Medulla oblongata (tissue), 1 donor: Measurements from ENCODE around the gene GARIN5A.
"Not testable (repeated sequence)": the region's sequence is repeated elsewhere in the genome, so short reads cannot be mapped to it uniquely, and the experiment has no call there.

ENCODE experiments used
- DNase-seq: peaks from one replicate; pipeline ENCODE4 v3.0.0-alpha.2; 2015; ENCODE audit errors: extremely low spot score

Gene GARIN5A

DNA sequence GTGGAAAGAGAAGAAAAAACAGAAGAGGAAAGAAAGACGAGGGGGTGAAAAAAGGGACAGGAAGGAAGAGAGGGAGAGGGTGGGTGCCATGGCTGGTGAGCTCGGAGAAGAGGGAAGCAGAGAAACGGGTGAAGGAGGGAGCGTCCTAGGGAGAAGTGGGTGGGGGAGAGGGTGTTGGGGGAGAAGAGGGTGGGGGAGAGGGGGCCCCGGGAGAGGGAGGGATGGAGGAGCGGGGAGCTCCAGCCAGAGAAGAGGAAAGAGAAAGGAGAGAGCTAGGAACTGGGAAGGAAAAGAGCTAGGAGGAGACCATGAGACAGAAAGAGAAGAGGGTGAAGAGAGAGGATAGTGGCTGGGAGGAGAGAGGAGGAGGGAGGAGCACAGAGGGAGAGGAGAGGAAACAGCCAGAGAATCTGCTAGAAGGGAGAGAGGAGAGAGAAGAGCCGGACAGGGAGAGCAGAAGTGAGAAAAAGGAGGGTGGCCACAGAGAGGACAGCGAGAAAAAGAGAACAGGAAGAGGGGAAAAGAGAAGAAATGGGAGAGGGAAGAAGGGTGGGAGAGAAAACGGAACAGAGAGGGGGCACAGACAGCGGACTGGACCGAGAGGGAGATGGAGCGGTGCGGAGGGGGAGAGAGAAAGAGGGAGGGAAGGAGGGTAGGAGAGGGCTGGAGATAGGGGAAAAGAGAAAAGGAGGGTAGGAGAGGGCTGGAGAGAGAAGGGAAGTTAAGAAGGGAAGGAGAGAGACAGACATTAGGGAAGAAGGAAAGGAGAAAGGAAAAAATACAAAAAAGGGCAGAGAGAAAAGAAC, 11.9 kb upstream of the GARIN5A start:
- DNase-seq, result peak; percentile 49

DNA sequence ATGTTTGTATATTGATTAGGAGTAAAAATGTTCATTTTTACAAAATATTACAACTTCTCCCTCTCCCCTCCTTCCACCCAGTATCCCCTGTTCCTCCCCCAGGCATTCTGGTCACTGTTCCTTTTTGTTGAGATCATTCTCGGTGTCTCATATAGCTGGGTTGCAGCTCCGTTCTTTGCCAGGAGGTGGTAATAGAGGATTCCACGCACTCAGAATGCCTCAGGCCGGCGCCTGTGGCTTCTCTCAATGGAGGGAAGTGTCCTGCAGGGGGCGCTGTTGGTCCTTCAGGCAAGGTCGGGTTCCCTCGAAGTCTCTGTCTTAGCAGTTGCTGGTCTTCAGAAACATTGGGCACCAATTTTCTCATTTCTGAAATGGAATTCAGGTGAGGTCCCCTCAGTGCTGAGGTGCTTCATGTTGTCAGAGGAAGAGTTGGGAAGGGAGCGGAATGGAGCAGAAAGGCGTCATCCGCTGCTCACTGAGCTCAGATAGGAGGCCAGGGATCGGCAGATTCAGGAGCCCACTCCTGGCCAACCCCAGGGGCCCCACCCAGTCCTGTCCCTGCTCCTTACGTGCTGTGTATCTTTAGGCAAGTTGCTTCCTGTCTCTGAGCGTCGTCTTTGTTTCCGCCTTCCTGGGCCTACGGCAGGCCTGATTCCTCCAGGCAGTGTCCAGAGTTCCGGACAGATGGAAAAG, 10.3 kb upstream of the GARIN5A start:
- peak; percentile 16 for DNase-seq

DNA sequence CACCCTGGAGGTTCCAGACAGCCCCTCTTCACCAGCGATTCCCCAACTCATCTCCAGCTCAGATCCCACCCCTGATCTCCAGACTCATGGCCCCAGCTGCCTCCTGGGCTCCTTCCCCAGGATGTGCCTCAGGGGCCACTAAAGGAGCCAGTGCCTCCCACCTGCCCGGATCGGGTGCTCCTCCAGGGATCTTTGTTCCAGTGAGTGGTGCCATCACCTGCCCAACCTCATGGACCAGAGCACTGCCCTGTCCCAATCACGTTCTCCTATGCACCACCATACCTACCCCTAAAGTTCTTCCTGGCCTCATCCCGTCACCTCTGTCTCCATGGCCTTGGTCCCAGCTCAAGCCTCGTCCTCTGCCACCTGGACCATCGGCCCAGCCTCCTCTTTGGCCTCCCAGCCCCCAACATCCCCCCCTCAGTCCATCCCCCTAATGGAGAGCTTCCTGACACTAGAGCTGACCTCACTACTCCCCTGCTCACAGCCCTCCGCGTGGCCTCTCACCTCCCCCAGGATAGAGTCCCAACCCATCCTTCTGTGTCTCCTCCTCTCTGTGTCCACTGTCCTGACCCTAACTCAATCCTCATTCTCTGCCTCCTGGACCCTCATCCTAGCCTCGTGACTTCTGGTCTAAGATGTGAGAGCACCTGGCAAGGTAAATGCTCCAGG, 8.8 kb upstream of the GARIN5A start:
- no peak for DNase-seq

DNA sequence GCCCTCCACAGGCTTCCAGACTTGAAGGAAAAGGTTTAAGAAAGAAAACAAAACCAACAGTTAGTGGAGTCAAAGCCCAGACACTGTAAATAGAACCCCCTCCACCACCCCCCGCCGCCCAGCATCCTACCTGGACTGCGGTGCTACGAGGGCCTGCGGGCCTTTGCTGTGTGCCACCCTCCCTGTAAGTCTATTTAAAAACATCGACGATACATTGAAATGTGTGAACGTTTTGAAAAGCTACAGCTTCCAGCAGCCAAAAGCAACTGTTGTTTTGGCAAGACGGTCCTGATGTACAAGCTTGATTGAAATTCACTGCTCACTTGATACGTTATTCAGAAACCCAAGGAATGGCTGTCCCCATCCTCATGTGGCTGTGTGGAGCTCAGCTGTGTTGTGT, 6.3 kb upstream of the GARIN5A start:
- DNase-seq, result no peak

DNA sequence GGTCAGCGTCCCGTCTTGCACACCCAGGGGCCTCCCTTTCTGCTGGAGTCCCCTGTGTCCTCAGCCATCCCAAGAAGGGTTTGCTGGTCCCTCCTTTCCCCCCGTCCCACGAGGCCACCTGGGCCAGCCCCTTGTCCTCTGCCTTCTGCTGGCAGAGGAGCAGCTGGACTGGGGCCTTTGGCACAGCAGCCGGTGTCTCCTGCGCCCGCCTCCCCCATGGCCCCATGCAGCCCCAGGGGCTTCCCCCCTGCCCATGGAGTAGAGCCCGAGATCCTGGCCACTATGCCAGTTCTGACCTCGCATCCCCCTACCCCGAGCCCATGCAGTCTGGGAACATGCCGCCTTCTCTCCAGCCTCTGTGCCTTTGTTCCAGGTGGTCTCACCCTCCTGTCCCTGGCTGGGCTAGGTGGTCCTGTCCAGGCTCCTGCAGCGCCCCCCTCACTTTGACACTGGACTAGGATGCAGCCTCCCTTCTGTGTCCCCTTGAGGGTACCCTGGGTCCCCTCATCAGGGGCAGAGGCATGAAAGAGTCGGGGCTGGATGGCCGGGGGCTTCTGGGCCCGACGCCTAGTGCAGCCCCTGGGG, 5.7 kb upstream of the GARIN5A start:
- DNase-seq, result no peak

DNA sequence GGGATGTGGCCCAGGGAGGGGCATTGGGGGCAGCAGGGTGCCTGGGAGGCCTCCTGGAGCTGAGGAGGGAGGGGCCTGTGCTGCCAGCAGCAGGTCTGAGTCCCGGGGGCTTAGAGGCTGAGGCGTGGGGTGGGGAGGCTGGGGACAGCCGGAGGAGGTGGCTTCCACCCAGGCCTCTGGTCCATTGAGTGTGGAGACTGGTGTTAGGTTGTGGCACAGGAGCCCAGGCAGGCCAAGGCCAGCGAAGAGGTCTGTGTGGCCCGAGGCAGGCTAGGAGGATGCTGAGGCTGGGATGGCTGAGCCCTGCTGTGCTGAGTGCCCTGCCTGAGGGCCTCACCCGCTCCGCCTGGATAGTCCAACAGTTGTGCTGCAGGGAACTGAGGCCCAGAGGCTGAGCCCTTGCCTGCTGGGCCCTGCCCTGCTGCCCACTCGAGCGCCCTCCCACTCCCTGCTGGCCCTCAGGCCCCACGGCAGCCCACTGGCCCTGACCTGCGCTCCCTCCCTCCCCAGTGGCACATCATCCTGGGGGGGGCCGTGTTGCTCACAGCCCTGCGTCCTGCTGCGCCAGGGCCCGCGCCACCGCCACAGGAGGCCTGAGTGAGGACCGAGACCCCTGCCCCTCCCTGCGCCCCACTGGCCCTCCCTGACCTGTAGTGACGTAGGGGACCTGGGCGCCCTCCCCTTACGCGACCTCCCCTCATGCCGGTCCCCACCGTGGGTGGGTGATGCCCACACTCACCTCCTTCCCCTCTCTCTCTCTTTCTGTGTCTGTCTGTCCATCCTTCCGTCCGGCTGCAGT, 4.9 kb upstream of the GARIN5A start:
- no peak for DNase-seq

DNA sequence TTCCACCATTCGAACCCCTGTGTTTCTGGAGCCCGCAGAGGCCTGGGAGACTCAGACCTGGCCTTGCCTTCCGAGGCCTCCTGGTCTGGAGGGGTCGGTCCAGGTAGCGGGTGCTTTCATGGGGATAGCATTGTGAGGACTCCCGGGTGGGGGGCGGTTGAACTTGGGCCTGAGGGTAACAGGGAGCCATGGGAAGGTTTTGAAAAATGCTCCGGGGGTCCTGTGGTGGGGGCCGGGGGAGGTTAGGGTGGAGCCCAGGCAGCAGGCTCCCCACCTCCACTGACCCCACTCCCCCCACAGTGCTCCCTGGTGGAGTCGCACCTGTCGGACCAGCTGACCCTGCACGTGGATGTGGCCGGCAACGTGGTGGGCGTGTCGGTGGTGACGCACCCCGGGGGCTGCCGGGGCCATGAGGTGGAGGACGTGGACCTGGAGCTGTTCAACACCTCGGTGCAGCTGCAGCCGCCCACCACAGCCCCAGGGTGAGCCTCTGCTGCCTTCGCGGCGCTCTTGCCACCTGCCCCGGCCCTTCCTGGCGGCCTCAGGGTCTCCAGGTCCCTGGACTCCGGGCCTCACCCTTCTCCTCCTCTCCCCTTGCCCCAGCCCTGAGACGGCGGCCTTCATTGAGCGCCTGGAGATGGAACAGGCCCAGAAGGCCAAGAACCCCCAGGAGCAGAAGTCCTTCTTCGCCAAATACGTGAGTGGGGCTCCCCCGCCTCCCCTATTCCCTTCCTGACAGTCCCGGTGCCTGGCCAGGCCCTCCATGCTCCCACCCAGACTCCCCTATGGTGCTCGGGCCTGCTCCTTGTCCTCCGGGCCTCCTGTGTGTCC, 3.8 kb upstream of the GARIN5A start:
- DNase-seq, result no peak

DNA sequence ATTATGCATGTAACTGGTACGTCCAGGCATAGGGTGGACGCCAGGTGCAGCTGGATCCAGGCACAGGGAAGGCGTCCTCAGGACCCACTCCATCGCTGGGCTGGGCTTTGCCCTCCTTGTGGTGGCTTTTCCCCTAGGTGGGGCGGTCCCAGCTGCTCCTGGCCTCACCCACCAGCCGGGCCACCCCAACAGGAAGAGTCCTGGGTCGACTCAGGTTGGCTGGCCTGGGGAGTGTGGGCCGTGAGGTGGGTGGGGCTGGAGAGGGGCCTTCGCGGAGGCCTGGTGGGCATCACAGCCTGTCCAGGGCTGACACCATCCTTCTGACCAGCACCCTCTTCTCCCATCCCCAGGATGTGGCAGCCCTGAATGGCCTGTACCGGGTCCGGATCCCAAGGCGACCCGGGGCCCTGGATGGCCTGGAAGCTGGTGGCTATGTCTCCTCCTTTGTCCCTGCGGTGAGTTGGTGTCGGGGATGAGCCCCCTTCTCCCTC, 3.2 kb upstream of the GARIN5A start:
- DNase-seq, result no peak

DNA sequence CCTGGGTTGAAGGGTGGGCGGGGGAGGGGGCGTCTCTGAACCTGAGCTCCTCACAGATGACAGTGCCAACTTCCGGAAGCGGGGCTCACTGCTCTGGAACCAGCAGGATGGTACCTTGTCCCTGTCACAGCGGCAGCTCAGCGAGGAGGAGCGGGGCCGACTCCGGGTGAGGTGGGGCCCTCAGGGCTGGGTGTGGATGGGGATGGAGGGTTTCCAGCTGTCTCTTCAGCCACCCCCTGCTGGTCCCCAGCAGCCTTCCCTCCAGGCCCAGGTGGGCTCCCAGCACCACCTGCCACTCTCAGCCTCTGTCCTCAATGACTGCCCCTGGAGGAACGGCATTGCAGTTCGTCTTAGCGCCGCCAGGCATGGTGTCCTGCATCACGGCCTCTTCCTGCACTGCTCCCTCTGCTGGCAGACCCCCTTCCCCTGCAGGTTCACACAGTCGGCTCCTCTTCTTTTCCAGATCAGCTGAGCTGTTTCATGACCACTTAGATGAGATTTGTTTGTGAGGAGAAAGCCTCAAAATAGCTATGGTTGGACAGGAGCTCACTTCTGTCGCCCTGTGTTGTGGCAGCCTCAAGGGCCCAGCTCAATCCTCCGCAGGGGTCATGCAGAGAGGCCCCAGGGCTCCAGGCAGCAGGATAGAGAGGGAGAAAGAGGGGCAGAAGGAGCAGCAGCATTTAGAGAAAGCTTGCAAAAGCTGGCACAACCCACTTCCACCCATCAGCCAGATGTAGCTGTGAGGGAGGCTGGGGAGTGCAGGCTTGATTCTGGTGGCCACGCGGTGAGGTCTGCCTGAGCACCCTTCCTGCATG, 2.5 kb upstream of the GARIN5A start:
- peak; percentile 37 for DNase-seq

DNA sequence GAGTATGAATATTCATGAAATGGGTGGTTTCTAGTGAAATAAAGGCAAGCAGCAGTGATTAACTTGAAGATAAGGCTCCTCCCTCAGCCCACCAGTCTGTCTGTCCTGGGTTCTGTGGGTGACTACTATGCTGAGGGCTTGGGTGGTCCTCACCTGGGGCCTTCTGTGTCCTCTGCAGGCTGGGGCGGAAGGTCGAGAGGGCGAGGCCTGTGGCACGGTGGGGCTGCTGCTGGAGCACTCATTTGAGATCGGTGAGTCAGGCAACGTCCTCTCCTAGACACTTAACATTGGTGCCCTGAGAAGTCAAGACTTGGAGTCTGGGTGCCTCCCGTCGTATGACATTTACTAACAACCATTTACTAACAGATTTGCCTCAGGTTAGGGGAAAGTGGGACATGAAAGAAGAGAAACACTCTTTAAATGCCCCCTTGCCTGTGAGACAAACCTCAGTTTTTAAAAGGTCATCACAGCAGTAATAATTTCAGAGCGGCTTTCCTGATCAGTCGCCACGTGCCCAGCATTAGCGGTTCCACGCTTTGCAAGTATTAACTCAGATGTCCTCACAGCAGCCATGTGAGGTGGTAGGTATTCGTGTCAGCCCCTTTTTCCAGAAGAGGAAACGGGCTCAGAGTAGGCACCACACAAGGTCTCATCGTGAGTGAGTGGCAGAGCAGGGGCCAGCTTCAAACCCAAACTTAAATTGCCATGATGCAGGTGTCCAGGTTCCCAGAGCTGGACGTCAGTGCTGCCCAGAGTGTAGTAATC, 1.3 kb upstream of the GARIN5A start:
- DNase-seq, result no peak

DNA sequence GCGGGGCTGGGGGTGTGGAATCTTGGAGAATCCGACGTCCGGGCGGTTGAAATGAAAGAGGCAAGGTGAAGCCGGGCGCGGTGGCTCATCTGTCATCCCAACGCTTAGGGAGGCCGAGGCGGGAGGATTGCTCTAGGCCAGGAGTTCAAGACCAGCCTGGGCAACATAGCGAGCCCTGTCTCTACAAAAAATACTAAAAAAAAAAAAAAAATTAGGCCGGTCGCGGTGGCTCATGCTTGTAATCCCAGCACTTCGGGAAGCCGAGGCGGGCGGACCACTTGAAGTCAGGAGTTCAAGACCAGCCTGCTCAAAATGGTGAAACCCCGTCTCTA, 225 bp upstream of the GARIN5A start:
- DNase-seq, result no peak

DNA sequence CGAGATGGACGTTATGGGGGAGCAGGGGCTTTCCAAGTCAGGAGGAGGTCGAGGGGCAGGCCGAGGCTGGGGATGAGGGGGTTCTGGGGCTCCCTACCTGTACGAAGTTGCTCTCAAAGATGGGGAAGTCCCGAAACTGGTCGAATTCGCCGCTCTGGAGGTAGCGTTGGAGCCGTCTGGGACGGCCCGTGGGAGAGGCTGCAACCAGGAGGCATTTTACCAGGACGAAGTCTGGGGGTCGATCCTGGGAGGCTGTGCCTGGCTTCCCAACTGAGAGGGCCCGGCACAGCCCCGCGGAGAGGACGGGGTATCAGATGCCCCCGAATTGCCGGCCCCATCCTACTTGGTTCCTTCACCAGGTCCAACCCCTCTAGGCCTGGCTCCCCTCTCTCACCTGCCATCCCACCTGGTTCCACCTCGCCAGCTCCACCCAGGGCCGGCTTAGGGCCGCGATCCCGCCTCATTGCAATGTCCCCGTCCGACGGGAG, 868 bp downstream of the GARIN5A start:
- DNase-seq, result no peak

DNA sequence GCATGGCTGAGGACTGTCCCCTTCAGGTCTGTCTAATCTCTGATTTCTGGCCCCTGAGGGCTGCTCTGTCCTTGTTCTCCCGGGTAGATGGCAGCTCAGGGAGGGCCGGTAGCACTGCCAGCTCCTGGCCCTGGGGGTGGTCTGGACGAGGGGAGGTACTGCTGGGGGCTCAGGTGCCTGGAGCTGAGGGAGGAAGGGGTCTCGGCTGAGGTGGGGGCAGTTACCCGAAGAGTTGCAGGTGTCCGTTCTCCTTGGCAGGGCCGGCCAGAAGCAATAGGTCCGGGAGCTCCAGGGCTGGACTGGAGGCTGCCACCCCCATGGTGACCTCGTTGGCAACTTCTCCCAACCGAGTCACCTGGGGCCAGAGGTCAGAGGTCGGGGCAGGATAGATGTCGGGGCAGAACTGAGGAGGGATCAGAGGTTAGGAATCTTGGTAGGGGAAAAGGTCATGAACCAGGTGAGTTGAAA, 1.5 kb downstream of the GARIN5A start:
- no peak for DNase-seq

DNA sequence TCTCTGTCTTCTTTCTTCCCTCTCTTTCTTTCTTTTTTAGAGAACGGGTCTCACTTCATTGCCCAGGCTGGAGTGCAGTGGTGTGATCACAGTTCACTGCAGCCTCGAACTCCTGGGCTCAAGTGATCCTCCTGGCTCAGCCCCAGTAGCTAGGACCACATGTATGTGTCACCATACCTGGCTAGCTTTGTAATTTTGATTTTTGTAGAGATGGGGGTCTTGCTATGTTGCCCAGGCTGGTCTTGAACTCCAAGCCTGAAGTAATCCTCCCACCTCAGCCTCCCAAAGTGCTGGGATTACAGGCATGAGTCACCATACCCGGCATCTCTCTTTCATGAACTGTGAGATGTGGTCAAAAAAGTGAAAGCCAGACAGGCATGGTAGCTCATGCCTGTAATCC, 3.3 kb downstream of the GARIN5A start:
- DNase-seq, result not testable (repeated sequence)

DNA sequence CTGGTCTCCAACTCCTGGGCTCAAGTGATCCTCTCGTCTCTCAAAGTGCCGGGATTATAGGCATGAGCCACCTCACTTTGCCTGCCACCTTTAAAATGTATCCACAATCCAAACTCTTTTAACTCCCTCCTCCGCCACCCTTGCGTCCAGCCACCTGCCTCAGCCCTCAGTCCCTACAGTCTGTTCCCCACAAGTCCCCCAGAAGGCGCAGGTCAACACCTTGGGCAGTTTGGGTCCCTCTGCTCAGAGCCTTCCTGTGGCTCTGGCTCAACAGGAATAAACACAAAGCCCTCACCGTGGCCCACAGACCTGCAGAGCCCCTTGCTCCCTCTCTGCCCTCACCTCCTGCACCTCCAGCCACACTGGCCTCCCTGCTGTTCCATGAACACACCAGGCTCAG, 7.8 kb downstream of the GARIN5A start:
- DNase-seq, result no peak

DNA sequence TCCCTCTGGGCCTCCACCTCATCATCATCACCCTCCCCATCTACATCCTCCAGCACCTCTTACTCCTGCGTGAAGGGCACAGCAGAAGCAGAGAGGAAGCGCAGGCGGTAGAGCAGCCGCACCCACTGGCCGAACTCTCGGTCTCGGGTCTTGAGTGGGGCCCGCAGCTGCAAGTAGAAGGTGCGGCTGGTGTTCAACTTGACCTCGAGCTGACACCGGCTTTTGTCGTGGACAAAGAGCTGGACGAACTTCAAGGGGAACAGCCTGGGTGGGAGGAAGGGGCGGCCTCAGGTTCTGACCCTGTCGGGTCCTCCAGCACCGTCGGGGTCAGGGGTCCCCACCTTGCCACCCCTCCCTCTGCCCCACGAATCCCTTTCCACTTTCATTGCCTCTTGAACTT, 9.1 kb downstream of the GARIN5A start:
- DNase-seq, result no peak

DNA sequence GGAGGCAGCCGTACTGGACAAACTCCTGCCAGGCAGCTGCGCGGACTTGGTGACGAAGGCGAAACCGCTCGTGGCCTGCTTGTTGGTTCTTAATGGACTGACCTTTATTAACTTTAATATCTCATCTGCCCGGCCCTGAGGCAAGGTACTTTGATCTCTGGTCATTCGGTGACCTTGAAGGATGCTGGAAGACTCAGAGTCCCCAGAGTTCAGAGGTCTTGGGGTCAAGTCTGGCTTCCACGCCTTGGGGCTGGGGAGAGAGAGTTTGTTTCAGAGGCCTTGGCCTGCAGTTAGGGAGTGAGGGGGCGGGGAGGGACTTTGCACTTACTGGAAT, 10.0 kb downstream of the GARIN5A start:
- no peak for DNase-seq

DNA sequence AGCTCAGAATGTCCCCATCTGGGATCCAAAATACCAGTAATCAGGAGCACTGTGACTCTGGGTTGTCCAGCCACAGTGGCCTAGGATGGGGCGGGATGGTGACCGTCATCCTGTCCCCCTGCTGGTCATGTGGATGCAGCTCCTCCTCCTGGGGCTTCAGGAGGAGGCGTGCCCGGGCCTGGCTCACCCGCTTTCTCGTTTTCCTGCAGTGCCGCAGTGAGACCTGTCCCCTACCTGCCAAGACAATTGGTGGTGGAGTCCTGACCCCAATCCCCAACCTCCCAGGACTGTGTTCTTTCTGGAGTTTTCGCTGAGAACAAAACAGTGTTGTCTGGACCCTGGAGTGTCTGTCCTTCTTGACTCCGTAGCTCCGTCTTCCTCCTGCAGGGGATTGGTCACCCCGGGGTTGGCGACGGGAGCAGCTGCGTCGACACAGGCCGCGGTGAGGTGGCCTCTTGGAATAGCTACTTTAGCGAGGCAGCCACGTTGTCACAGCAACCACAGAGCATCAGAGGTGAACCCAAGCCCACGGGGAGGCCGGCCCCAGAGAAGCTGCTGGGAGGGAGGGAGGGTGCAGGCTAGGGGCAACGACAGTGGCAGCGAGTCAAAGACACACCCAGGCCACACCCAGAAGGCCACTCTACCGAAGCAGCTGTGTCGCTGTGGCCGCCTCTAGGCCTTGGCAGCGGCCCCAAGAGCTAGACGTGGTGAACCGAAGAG, 10.5 kb downstream of the GARIN5A start:
- no peak for DNase-seq
